Superior temporal gyrus (tissue), 1 donor: Measurements from ENCODE around the gene LBH.

Experiments
- DNase-seq: peaks from one replicate; pipeline ENCODE4 v3.0.0-alpha.2; 2016; ENCODE audit errors: extremely low spot score

LBH gene

GRCh38 chr2:30231212-30231995 is at the start of gene LBH:
Gene LBH (plus strand): TSS chr2:30231534. CDS start chr2:30231739, 205 bp downstream.
- DNase-seq: peak; percentile 65

GRCh38 chr2:30184035-30184434 is 47.3 kb upstream of the LBH start:
- no peak for DNase-seq

GRCh38 chr2:30185178-30185577 is 46.2 kb upstream of the LBH start:
- DNase-seq: no peak

GRCh38 chr2:30188292-30188691 is 43.0 kb upstream of the LBH start:
- no peak for DNase-seq

- no peak for DNase-seq
These were observed 40.7 kb upstream of the LBH start for GRCh38 chr2:30190637-30191036.

GRCh38 chr2:30191107-30191506 is 40.2 kb upstream of the LBH start:
- DNase-seq: no peak

- no peak for DNase-seq
These were observed 39.5 kb upstream of the LBH start for GRCh38 chr2:30191819-30192271.

- DNase-seq: no peak
These were observed 39.0 kb upstream of the LBH start for GRCh38 chr2:30192314-30192713.

GRCh38 chr2:30193104-30193681 is 38.1 kb upstream of the LBH start:
- DNase-seq: no peak

- no peak for DNase-seq
These were observed 36.9 kb upstream of the LBH start for GRCh38 chr2:30194421-30194820.

- no peak for DNase-seq
These were observed 36.3 kb upstream of the LBH start for GRCh38 chr2:30195016-30195415.

GRCh38 chr2:30197570-30198192 is 33.7 kb upstream of the LBH start:
- DNase-seq: no peak

GRCh38 chr2:30201990-30202389 is 29.3 kb upstream of the LBH start:
- DNase-seq: peak; percentile 57

GRCh38 chr2:30203156-30203555 is 28.2 kb upstream of the LBH start:
- DNase-seq: no peak

GRCh38 chr2:30204281-30204680 is 27.1 kb upstream of the LBH start:
- no peak for DNase-seq

- DNase-seq: no peak
These were observed 25.9 kb upstream of the LBH start for GRCh38 chr2:30205456-30205855.

GRCh38 chr2:30206461-30207430 is 24.6 kb upstream of the LBH start:
- no peak for DNase-seq

- DNase-seq: peak; percentile 83
These were observed 22.9 kb upstream of the LBH start for GRCh38 chr2:30208453-30208852.

- DNase-seq: no peak
These were observed 22.1 kb upstream of the LBH start for GRCh38 chr2:30209227-30209626.

- DNase-seq: no peak
These were observed 18.0 kb upstream of the LBH start for GRCh38 chr2:30213326-30213725.

GRCh38 chr2:30213907-30214463 is 17.3 kb upstream of the LBH start:
- DNase-seq: no peak
